ENCODE measurements around the gene ITM2B.

ITM2B gene

GRCh38 chr13:48255090-48255489 is 22.1 kb downstream of the ITM2B start:
- Histone ChIP-seq H3K4me3 (ENCODE audit: low read depth, low read length) (no peak overlapping the region), H3K36me3 (ENCODE audit: control insufficient read depth, insufficient read depth, low read length) (no peaks in the 10 kb centered on the region), H2AFZ (no peak overlapping the region), H3K4me2 (ENCODE audit: low read length) (no peak overlapping the region), H3K9ac (no peak overlapping the region), H3K27me3 (ENCODE audit: control insufficient read depth, insufficient read depth, low read length) (no peaks in the 10 kb centered on the region), H3K4me1 (no peaks in the 10 kb centered on the region), H3K9me3 (ENCODE audit: control insufficient read depth, low read length) (no peaks in the 10 kb centered on the region), H3K79me2 (peaks cover 7% of the 10 kb centered on the region), H3K27ac (no peak overlapping the region)
- TF ChIP-seq, protein P1, sequence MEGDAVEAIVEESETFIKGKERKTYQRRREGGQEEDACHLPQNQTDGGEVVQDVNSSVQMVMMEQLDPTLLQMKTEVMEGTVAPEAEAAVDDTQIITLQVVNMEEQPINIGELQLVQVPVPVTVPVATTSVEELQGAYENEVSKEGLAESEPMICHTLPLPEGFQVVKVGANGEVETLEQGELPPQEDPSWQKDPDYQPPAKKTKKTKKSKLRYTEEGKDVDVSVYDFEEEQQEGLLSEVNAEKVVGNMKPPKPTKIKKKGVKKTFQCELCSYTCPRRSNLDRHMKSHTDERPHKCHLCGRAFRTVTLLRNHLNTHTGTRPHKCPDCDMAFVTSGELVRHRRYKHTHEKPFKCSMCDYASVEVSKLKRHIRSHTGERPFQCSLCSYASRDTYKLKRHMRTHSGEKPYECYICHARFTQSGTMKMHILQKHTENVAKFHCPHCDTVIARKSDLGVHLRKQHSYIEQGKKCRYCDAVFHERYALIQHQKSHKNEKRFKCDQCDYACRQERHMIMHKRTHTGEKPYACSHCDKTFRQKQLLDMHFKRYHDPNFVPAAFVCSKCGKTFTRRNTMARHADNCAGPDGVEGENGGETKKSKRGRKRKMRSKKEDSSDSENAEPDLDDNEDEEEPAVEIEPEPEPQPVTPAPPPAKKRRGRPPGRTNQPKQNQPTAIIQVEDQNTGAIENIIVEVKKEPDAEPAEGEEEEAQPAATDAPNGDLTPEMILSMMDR (IDR thresholded peaks at IDR 0.05) = no peak

- TF ChIP-seq, protein P1 (IDR thresholded peaks at IDR 0.05) = no peak
- H3K36me3 ChIP-seq (ENCODE audit: control insufficient read depth, insufficient read depth, low read length) = no peaks in the 10 kb centered on the region
- H3K4me2 ChIP-seq (ENCODE audit: low read length) = no peak overlapping the region
- H3K9me3 ChIP-seq (ENCODE audit: control insufficient read depth, low read length) = no peaks in the 10 kb centered on the region
- no peak overlapping the region for H3K9ac ChIP-seq
- no peaks in the 10 kb centered on the region for H3K4me1 ChIP-seq
- H3K4me3 ChIP-seq (ENCODE audit: low read depth, low read length) = no peak overlapping the region
- H2AFZ ChIP-seq = no peak overlapping the region
- H3K79me2 ChIP-seq = no peaks in the 10 kb centered on the region
- H3K27me3 ChIP-seq (ENCODE audit: control insufficient read depth, insufficient read depth, low read length) = no peaks in the 10 kb centered on the region
- no peak overlapping the region for H3K27ac ChIP-seq
These were observed 22.9 kb downstream of the ITM2B start for GRCh38 chr13:48255954-48256353.

- TF ChIP-seq, protein P1 (IDR thresholded peaks at IDR 0.05) = no peak
- Histone ChIP-seq H3K4me2 (ENCODE audit: low read length) (no peak overlapping the region), H3K36me3 (ENCODE audit: control insufficient read depth, insufficient read depth, low read length) (no peaks in the 10 kb centered on the region), H2AFZ (no peak overlapping the region), H3K79me2 (no peaks in the 10 kb centered on the region), H3K4me1 (no peaks in the 10 kb centered on the region), H3K9ac (no peak overlapping the region), H3K27me3 (ENCODE audit: control insufficient read depth, insufficient read depth, low read length) (no peaks in the 10 kb centered on the region), H3K9me3 (ENCODE audit: control insufficient read depth, low read length) (no peaks in the 10 kb centered on the region), H3K4me3 (ENCODE audit: low read depth, low read length) (no peak overlapping the region), H3K27ac (no peak overlapping the region)
These were observed 25.0 kb downstream of the ITM2B start for GRCh38 chr13:48258002-48258401.

GRCh38 chr13:48258430-48258829 is 25.4 kb downstream of the ITM2B start:
- TF ChIP-seq, protein P1 (IDR thresholded peaks at IDR 0.05) = no peak
- H2AFZ ChIP-seq = no peak overlapping the region
- no peaks in the 10 kb centered on the region for H3K4me1 ChIP-seq
- no peaks in the 10 kb centered on the region for H3K27me3 ChIP-seq (ENCODE audit: control insufficient read depth, insufficient read depth, low read length)
- no peaks in the 10 kb centered on the region for H3K36me3 ChIP-seq (ENCODE audit: control insufficient read depth, insufficient read depth, low read length)
- H3K27ac ChIP-seq = no peak overlapping the region
- no peak overlapping the region for H3K4me2 ChIP-seq (ENCODE audit: low read length)
- no peaks in the 10 kb centered on the region for H3K79me2 ChIP-seq
- H3K9ac ChIP-seq = no peak overlapping the region
- no peaks in the 10 kb centered on the region for H3K9me3 ChIP-seq (ENCODE audit: control insufficient read depth, low read length)
- no peak overlapping the region for H3K4me3 ChIP-seq (ENCODE audit: low read depth, low read length)

DNA sequence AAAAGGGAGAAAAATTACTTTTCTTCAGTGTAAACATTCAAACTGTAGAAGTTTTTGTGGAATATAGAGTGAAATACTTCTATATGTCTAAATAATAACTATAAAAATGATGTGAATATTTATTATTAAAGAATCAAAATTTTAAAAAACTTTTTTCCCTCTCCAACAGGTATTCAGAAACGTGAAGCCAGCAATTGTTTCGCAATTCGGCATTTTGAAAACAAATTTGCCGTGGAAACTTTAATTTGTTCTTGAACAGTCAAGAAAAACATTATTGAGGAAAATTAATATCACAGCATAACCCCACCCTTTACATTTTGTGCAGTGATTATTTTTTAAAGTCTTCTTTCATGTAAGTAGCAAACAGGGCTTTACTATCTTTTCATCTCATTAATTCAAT is 28.0 kb downstream of the ITM2B start:
- no peak overlapping the region for H3K4me2 ChIP-seq (ENCODE audit: low read length)
- H3K27me3 ChIP-seq (ENCODE audit: control insufficient read depth, insufficient read depth, low read length) = no peaks in the 10 kb centered on the region
- TF ChIP-seq, protein P1 (IDR thresholded peaks at IDR 0.05) = no peak
- no peaks in the 10 kb centered on the region for H3K79me2 ChIP-seq
- no peaks in the 10 kb centered on the region for H3K4me1 ChIP-seq
- no peak overlapping the region for H3K9ac ChIP-seq
- no peaks in the 10 kb centered on the region for H3K9me3 ChIP-seq (ENCODE audit: control insufficient read depth, low read length)
- no peak overlapping the region for H2AFZ ChIP-seq
- no peak overlapping the region for H3K27ac ChIP-seq
- no peak overlapping the region for H3K4me3 ChIP-seq (ENCODE audit: low read depth, low read length)
- no peaks in the 10 kb centered on the region for H3K36me3 ChIP-seq (ENCODE audit: control insufficient read depth, insufficient read depth, low read length)
